CD4-positive, alpha-beta T cell treated with Interleukin-12 subunit alpha and Interleukin-12 subunit beta, for 1 hour (primary cell): ENCODE results near the gene OLFM1.

Experiments used
- DNase-seq: peaks from one replicate; pipeline ENCODE4 v3.0.0-alpha.2; 2020

The OLFM1 gene

GRCh38 chr9:135076876-135077430 is 10.5 kb upstream of the OLFM1 start:
- DNase-seq: no peak

- DNase-seq: no peak
Measured at GRCh38 chr9:135077497-135078200, 9.8 kb upstream of the OLFM1 start.

GRCh38 chr9:135078361-135078821 is 9.1 kb upstream of the OLFM1 start:
- no peak for DNase-seq

GRCh38 chr9:135079018-135079417 is 8.4 kb upstream of the OLFM1 start:
- DNase-seq: no peak

GRCh38 chr9:135079676-135080075 is 7.8 kb upstream of the OLFM1 start:
- DNase-seq: no peak

- no peak for DNase-seq
Measured at GRCh38 chr9:135080286-135081263, 6.9 kb upstream of the OLFM1 start.

- no peak for DNase-seq
Measured at GRCh38 chr9:135081264-135081660, 6.2 kb upstream of the OLFM1 start.

- no peak for DNase-seq
Measured at GRCh38 chr9:135081731-135082130, 5.7 kb upstream of the OLFM1 start.

- DNase-seq: no peak
Measured at GRCh38 chr9:135082536-135082935, 4.9 kb upstream of the OLFM1 start.

- DNase-seq: no peak
Measured at GRCh38 chr9:135083241-135083810, 4.1 kb upstream of the OLFM1 start.

- no peak for DNase-seq
Measured at GRCh38 chr9:135083831-135084230, 3.6 kb upstream of the OLFM1 start.

- no peak for DNase-seq
Measured at GRCh38 chr9:135084262-135084661, 3.2 kb upstream of the OLFM1 start.

GRCh38 chr9:135084881-135085760 is 2.3 kb upstream of the OLFM1 start:
- DNase-seq: no peak

- no peak for DNase-seq
Measured at GRCh38 chr9:135085830-135086546, 1.5 kb upstream of the OLFM1 start.

GRCh38 chr9:135086597-135087488 is 625 bp upstream of the OLFM1 start:
- no peak for DNase-seq

- DNase-seq: no peak
Measured at GRCh38 chr9:135087899-135088347, 455 bp downstream of the OLFM1 start.

- no peak for DNase-seq
Measured at GRCh38 chr9:135088348-135088978, 995 bp downstream of the OLFM1 start.

- no peak for DNase-seq
Measured at GRCh38 chr9:135088979-135089847, 1.7 kb downstream of the OLFM1 start.

GRCh38 chr9:135090081-135090480 is 2.6 kb downstream of the OLFM1 start:
- DNase-seq: no peak
